Epithelial cell of proximal tubule (primary cell): ENCODE measurements around the gene WDFY3. TPM values are rescaled to one million over a fixed set of nuclear protein-coding genes. Genes with fewer than 3 reads are reported as not detected.
A peak's percentile ranks its signal among the peaks of the same experiment; 100 is the strongest.

Experiments
- DNase-seq: peaks from one replicate; pipeline ENCODE4 v3.0.0-alpha.2; 2011; ENCODE audit warnings: low read depth
- H3K4me3 ChIP-seq: 2 replicates; pipeline ENCODE4 v1.5.1; 2011; ENCODE audit warnings: low read depth, mild to moderate bottlenecking, low read length
- CTCF ChIP-seq: conservative IDR thresholded peaks from 2 replicates; pipeline ENCODE4 v1.5.1; 2012; ENCODE audit warnings: low read depth, mild to moderate bottlenecking, low read length
- total RNA-seq: library from RNA; depleted of rRNA; stranded (reverse); fragments of >200 nt; gene quantifications from 2 replicates; pipeline ENCODE4 v1.2.3, GENCODE V29; 2015

WDFY3 gene
- total RNA-seq, 1 donor from 2014 or later: 35.1 TPM

- TF ChIP-seq CTCF: no peak
- DNase-seq: no peak
- H3K4me3 ChIP-seq: no peak overlapping the region
Observed at GRCh38 chr4:84977396-84977795, 10.9 kb upstream of the WDFY3 start.

GRCh38 chr4:84973856-84974255, 7.4 kb upstream of the WDFY3 start:
- no peak for DNase-seq
- H3K4me3 ChIP-seq: no peak overlapping the region
- TF ChIP-seq CTCF: no peak

GRCh38 chr4:84971319-84971932, 4.9 kb upstream of the WDFY3 start:
- no peak overlapping the region for H3K4me3 ChIP-seq
- no peak for DNase-seq
- TF ChIP-seq CTCF: peak; percentile 52

GRCh38 chr4:84968925-84969324, 2.4 kb upstream of the WDFY3 start:
- no peak for DNase-seq
- TF ChIP-seq CTCF: no peak
- H3K4me3 ChIP-seq: no peak overlapping the region

GRCh38 chr4:84967243-84967690, 777 bp upstream of the WDFY3 start:
- DNase-seq: no peak
- TF ChIP-seq CTCF: no peak
- H3K4me3 ChIP-seq: peak overlapping the region; percentile 81

GRCh38 chr4:84965553-84966381, 723 bp downstream of the WDFY3 start:
- peak overlapping the region; percentile 81 for H3K4me3 ChIP-seq
- no peak for DNase-seq
- TF ChIP-seq CTCF: peak; percentile 5

GRCh38 chr4:84964995-84965552, 1.4 kb downstream of the WDFY3 start:
- peak overlapping the region; percentile 81 for H3K4me3 ChIP-seq
- no peak for TF ChIP-seq CTCF
- no peak for DNase-seq
